Gastrocnemius medialis (tissue), 4 donors: Measurements from ENCODE around the gene OR4E1.

Experiments
- POLR2A ChIP-seq, 2 donors: fragments of 450-650 bp; IDR thresholded peaks; one replicate each; pipeline ENCODE4 v1.6.1; 2017; ENCODE audit warnings: antibody characterized with exemption in 2 of 2, mild to moderate bottlenecking in 2 of 2, moderate library complexity in 2 of 2
- TF ChIP-seq, protein P1 (sequence below), 5 experiments: fragments of 450-650 bp in 3 of 5; fragments of 200-600 bp in 2 of 5; sonication (generic) in 2 of 5; IDR thresholded peaks in 4 of 5; conservative IDR thresholded peaks in 1 of 5; 1 replicate in 4 of 5; 2 replicates in 1 of 5; pipeline ENCODE4 v1.5.1; 2016 to 2019; ENCODE audit warnings: antibody characterized with exemption in 5 of 5, mild to moderate bottlenecking in 3 of 5, moderate library complexity in 3 of 5

DNA sequence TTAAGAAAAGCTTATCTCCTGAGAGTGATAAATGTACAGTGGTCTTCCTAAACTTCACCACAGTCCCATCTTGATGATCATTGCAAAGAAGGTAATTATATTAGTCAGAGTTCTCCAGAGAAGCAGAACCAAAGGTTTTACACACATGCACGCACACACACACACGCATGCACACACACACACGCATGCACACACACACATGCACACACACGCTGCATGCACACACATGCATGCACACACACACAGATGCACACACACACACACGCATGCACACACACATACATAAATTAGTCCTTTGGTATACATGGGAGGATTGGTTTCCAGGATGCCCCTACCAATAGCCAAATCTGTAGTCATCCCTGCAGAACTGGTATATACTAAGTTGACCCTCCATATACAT lies 19.4 kb downstream of the OR4E1 start:
- TF ChIP-seq, protein P1, sequence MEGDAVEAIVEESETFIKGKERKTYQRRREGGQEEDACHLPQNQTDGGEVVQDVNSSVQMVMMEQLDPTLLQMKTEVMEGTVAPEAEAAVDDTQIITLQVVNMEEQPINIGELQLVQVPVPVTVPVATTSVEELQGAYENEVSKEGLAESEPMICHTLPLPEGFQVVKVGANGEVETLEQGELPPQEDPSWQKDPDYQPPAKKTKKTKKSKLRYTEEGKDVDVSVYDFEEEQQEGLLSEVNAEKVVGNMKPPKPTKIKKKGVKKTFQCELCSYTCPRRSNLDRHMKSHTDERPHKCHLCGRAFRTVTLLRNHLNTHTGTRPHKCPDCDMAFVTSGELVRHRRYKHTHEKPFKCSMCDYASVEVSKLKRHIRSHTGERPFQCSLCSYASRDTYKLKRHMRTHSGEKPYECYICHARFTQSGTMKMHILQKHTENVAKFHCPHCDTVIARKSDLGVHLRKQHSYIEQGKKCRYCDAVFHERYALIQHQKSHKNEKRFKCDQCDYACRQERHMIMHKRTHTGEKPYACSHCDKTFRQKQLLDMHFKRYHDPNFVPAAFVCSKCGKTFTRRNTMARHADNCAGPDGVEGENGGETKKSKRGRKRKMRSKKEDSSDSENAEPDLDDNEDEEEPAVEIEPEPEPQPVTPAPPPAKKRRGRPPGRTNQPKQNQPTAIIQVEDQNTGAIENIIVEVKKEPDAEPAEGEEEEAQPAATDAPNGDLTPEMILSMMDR (IDR thresholded peaks at IDR 0.05 in 4 of 5, conservative IDR thresholded peaks at IDR 0.05 in 1 of 5): no peak
- no peak for TF ChIP-seq POLR2A (IDR thresholded peaks at IDR 0.05)
